Measurements from ENCODE around the gene PIH1D1.
"Not testable (repeated sequence)": the region's sequence is repeated elsewhere in the genome, so short reads cannot be mapped to it uniquely, and the experiment has no call there.

Gene PIH1D1

DNA sequence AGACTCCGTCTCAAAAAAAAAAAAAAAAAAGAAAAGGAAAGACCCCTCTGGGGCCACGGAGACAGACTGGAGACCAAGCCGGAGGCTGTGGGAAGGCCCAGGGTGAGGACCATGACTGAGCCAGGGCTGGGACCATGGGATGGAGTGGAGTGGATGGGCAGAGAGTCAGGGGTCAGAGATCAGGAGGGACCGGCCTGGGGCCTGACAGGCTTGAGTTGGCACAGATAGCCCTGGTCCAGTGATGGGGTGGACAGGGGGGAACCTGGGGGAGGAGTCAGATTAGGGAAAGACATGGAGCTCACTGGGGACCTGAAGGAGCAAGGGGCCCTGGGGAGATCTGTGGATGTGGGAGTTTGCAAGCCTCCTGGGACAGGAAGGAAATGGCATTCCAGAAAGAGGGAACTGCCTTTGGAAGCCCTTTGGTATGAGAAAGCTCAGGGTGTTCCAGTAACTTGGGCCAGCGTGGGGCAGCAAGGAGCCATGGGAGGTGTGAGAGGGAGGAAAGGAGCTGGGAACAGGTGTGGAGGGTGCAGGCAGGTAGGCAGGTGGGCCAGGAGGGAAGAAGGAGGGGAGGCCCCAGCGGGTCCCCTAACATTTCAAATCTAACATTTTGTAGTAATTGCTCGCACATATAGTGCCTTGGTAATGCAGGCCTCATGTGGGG, 29.5 kb upstream of the PIH1D1 start:
- DNase-seq (ENCODE audit: low read depth in 2 of 2), result no peak

DNA sequence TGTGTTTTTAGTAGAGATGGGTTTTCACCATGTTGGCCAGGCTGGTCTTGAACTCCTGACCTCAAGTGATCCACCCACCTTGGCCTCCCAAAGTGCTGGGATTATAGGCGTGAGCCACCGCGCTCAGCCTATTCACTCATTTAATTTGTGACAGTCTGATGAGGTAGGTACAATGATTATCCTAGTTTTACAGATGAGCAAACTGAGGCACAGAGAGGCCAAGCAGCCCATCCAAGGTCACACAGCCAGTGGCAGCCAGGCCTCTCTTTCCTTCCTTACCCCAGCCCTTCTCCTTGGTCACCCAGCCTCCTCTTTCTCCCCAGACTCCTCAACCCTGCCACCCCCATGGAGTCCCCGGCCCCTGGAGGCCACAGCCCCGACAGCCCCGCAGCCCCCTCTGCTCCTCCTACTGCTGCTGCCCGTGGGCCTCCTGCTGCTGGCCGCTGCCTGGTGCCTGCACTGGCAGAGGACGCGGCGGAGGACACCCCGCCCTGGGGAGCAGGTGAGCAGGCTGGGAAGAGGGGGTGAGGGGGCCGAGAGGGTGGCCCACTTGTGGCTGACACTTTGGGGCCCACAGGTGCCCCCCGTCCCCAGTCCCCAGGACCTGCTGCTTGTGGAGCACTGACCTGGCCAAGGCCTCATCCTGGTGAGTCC, 28.5 kb upstream of the PIH1D1 start:
- DNase-seq (ENCODE audit: low read depth in 2 of 2), result no peak

DNA sequence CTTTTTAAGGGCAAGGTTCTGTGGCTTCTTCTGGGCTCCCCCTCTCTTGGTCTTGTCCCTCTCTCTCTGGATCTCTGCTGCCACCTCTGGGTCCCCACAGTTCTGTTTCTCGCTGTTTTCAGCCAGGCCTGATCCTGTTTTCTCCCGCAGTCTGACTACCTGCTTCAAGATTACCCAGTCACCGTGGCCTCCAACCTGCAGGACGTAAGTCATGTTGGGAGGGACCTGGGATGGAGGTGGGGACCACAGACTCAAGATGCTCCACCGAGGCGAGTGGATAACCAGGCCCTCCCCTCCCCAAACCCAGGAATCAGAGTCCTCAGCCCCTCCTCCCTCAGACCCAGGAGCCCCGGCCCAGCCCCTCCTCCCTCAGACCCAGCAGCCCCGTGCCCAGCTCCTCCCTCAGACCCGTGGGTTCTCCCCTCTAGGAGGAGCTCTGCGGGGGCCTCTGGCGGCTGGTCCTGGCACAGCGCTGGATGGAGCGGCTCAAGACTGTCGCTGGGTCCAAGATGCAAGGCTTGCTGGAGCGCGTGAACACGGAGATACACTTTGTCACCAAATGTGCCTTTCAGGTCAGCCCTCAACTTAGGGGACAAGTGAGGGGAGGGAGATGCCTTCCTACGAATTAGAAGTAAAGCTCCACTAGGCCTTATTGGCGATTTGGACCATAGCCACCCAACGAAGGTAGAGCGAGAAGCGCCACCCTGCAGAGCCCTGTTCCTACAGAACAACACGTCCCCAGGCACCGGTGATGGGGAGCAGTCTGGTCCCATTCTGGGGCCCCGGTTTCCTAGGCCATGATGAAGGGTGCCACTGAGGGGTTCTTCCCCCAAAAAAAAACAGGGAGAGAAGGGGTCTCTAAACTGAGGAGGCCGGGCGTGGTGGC, 24.6 kb upstream of the PIH1D1 start:
- DNase-seq (ENCODE audit: low read depth in 2 of 2), result no peak

DNA sequence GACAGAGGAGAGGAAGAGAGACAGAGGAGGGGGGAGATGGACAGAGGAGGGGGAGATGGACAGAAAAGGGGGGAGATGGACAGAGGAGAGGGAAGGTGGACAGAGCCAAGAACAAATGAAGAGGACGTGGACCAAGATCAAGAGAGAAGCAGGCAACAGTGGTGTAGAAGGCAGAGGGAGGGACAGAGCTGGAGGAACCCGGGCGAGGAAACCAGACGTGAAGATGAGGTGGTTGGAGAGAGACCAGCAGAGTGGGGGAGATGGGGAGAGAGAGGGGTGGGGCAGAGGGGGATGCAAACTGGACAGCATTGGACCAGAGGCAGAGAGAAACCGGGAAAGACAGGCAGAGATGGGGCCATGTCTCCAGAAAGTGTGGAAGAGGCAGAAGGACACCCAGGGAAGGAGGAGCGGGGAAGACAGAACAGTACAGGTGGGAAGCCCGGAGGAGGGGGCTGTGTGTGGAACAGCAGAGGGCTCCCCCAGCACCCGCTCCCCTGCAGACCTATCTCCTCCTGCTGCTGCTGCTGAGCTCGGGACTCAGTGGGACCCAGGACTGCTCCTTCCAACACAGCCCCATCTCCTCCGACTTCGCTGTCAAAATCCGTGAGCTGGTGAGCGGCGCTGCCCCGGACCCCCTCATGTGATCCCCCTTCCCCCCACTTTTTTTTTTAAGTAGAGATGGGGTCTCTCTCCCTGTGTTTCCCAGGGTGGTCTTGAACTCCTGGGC, 23.7 kb upstream of the PIH1D1 start:
- DNase-seq (ENCODE audit: low read depth in 2 of 2), result no peak

DNA sequence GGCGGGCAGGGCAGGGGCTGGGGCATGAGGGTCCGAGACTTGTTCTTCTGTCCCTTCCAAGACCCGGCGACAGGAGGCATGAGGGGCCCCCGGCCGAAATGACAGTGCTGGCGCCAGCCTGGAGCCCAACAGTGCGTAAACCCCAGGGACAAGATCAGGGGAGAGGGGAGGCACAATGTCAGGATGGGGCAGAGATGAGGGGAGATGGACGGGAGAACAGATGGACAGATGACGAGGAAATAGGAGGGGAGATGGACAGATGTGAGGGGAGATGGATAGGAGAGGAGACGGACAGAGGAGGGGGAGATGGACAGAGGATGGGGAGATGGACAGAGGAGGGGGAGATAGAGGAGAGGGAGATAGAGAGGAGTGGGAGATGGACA, 22.9 kb upstream of the PIH1D1 start:
- no peak for DNase-seq (ENCODE audit: low read depth in 2 of 2)

DNA sequence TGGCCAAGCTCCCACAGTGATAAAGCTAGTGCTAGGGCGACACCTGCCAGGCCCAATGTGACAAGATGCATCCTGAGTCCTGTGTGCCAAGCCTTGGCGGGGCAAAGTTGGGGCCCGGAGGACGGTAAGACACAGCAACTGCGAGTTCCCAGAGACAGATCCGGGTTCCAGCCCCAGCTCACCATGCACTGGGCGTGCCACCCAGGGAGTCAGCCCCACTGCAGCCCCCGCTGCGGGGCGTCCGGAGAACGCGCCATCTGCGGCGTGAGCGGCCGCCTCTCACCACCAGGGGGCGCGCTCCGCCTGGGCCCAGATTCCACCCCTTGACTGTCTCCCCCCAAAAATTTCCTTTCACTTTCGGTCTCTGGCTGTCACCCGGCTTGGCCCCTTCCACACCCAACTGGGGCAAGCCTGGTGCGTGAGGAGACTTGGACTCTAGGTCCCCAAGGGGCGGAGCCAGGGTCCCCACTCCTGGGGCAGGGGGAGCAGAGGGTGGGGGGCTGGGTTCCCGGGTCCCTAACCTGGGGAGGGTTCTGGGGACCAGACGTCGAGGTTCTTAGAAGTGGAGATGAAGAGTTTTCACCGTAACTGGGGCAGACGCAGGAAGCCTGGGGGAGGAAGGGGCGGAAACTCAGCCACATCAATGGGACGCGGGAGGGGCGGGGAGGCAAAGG, 22.4 kb upstream of the PIH1D1 start, which contains the start of gene FLT3LG:
TSS of gene FLT3LG (plus strand) at position 348 of the 674 bp plus-strand sequence. CDS start 425 bp downstream, outside the sequence.
- peak in 1 of 2 experiments; percentile 44 for DNase-seq (ENCODE audit: low read depth in 2 of 2)

DNA sequence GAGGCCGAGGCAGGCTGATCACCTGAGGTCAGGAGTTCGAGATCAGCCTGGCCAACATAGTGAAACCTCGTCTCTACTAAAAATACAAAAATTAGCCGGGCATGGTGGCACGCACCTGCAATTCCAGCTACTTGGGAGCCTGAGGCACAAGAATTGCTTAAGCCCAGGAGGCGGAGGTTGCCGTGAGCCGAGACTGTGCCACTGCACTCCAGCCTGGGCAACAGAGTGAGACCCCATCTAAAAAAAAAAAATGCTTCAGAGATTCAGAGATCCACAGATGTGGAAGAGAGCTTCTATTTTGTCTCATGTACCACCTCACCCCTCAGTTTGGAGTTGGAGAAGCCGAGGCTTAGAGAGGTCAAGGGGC, 21.9 kb upstream of the PIH1D1 start:
- DNase-seq (ENCODE audit: low read depth in 2 of 2), result not testable (repeated sequence)

DNA sequence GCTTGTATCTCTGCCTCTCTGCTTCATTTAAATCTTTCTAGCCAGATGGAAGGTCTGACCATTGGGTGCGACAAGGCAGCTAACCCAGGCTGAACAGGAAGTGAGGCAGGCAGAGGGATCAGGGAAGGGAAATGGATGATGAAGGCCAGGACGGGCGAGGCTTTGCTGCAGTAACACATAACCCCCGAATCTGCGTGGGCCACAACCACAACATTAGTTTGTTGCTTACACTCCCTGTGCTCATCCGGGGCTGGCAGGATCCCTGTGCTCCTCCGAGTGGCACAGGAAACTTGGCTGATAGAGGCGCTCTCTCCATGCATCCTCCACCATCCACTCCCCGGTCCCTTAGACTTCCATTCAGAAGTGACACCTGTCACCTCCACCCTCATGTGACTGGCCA, 21.3 kb upstream of the PIH1D1 start:
- DNase-seq (ENCODE audit: low read depth in 2 of 2), result no peak

DNA sequence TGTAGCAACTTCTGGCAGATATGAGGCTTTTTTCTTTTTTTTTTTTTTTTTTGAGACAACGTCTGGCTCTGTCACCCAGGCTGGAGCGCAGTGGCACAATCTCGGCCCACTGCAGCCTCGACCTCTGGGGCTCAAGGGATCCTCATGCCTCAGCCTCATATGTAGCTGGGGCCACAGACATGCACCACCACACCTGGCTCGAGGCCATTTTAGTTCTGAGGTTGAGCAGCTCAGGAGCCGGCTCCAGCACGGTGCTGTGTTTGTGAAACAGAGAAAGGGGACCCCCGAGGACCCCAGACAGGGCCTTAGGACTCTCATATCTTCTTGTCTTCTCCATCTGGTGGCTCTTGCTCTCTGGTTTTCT, 19.0 kb upstream of the PIH1D1 start:
- no peak for DNase-seq (ENCODE audit: low read depth in 2 of 2)

DNA sequence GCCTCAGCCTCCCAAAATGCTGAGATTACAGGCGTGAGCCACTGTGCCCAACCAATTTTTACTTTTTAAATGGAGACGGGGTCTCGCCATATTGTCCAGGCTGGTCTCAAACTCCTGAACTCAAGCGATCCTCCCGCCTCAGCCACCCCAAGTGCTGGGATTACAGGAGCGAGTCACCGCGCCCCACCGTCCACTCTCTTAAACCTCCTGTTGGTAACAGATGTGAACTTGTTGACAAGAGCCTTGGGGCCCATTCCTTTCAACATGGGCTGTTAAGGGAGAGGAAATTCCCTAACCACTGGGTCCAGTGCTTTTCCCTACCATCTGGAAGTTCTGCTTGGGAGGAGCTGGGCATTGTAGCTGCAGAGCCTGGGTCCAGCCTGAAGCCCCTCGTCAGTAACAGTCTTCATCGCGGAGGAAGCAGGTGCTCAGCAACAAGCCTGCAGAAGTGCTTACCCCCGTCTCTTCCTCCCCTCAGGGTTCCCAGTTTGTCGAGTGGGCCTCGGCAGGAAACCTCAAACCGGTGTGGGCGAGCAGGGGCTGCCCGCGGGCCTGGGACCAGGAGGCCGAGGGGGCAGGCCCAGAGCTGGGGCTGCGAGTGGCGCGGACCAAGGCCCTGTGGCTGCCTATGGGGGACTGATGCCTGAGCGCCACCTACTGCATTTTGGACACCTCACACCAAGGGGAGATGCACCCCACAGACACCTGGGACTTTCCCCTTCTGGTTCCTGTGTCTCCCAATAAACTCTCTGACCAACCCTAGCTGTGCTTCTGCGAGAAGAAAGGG, 18.4 kb upstream of the PIH1D1 start:
- DNase-seq (ENCODE audit: low read depth in 2 of 2), result no peak

DNA sequence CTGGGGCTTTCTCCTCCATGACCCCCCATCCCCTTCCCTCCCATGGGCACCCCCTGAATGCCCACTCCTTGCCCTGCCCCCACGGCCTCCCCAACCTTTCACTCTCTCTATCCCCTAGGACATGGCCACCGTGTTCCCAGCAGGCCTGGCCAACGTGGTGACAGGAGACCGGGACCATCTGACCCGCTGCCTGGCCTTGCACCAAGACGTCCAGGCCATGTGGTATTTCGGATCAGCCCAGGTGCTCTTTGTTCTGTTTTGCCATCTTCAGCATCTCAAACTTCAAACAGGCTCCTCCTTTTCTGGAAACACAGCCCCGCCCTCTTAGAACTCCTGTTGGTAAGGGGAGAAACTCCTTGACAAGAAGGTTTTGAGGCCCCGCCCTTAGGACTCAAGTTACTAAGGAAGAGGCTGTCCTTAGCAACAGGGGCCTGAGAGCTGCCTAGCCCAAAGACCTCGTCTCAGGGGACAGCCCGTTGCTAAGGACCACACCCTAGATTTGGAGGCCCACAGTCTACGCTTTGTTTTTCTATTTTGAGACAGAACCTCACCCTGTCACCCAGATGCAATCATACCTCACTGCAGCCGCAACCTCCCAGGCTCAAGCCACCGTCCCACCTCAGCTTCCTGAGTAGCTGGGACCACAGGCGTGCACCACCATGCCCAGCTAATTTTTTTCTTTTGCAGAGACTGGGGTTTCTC, 17.3 kb upstream of the PIH1D1 start:
- no peak for DNase-seq (ENCODE audit: low read depth in 2 of 2)

DNA sequence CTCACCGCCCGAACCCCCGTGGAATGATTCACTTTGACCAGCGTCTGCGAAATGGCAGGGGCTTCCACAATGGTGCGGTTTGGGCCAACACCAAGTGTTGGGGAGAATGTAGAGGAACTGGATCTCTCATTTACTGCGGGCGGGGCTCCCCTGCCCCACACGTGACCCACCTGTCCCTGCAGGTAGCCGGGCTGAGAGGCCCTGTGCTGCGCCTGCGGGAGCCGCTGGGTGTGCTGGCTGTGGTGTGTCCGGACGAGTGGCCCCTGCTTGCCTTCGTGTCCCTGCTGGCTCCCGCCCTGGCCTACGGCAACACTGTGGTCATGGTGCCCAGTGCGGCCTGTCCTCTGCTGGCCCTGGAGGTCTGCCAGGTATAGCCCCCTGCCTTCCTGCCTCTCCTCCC, 16.6 kb upstream of the PIH1D1 start:
- DNase-seq (ENCODE audit: low read depth in 2 of 2), result no peak

DNA sequence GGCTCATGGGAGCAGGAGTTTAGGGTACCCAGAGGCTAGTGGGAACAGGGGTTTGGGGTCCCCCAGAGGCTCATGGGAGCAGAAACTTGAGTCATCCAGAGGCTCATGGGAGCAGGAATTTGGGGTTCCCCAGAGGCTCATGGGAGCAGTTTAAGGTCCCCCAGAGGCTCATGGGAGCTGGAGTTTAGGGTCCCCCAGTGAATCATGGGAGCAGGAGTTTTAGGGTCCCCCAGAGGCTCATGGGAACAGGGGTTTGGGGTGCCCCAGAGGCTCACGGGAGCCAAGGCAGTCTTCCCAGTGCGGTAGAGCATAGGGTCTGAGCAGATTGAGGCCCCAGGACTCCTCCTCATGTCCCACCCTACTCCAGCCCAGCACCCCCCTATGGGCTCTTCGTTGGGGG, 13.8 kb upstream of the PIH1D1 start:
- no peak for DNase-seq (ENCODE audit: low read depth in 2 of 2)

DNA sequence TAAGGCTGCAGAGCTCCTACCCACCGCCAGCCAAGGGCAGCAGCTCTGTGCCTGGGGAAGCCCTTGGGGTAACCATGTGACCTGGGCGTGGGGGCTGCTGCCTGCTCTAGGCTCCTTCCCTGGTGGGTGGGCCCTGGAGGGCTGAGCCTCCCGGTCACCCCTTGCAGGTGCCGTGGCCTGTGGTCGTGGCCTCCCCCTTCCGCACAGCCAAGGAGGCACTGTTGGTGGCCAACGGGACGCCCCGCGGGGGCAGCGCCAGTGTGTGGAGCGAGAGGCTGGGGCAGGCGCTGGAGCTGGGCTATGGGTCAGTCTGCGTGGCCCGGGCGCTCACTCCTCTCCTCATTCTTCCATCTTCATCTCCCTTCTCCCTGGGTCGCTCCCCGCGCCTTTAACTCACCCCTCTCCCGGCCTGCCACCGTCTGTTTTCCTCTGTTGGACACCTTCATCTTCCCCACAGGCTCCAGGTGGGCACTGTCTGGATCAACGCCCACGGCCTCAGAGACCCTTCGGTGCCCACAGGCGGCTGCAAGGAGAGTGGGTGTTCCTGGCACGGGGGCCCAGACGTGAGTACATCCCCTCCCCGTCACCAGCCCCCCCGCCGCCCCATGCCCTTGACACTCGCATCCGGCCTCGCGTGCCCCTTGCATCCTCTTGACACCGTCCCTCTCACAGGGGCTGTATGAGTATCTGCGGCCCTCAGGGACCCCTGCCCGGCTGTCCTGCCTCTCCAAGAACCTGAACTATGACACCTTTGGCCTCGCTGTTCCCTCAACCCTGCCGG, 12.5 kb upstream of the PIH1D1 start:
- no peak for DNase-seq (ENCODE audit: low read depth in 2 of 2)

DNA sequence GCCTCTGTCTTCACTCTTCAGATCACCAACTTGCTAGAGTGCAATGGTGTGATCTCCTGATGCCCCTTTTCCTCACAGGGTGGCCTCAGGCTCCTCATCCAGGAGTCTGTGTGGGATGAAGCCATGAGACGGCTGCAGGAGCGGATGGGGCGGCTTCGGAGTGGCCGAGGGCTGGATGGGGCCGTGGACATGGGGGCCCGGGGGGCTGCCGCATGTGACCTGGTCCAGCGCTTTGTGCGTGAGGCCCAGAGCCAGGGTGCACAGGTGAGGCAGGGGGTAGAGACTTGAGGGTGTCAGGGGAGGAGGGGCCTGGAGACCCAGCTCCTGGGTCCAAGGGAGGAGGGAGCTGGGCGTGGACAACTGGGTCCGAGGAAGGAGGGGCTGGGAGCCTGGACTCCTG, 10.9 kb upstream of the PIH1D1 start:
- DNase-seq (ENCODE audit: low read depth in 2 of 2), result no peak

DNA sequence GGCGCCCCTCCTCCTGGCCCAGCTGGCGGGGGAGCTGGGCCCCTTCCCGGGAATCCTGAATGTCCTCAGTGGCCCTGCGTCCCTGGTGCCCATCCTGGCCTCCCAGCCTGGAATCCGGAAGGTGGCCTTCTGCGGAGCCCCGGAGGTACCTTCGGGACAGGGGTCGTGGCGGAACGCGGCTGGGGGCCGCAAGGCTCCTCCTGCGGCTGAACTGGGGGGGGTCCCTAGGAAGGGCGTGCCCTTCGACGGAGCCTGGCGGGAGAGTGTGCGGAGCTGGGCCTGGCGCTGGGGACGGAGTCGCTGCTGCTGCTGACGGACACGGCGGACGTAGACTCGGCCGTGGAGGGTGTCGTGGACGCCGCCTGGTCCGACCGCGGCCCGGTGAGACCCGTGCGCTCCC, 10.0 kb upstream of the PIH1D1 start:
- no peak for DNase-seq (ENCODE audit: low read depth in 2 of 2)

DNA sequence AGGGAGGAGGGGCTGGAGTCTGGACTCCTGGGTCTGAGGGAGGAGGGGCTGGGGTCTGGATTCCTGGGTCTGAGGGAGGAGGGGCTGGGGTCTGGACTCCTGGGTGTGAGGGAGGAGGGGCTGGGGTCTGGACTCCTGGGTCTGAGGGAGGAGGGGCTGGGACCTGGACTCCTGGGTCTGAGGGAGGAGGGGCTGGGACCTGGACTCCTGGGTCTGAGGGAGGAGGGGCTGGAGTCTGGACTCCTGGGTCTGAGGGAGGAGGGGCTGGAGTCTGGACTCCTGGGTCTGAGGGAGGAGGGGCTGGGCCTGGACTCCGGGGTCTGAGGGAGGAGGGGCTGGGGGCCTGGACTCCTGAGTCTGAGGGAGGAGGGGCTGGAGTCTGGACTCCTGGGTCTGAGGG, 9.5 kb upstream of the PIH1D1 start:
- DNase-seq (ENCODE audit: low read depth in 2 of 2), result not testable (repeated sequence)

DNA sequence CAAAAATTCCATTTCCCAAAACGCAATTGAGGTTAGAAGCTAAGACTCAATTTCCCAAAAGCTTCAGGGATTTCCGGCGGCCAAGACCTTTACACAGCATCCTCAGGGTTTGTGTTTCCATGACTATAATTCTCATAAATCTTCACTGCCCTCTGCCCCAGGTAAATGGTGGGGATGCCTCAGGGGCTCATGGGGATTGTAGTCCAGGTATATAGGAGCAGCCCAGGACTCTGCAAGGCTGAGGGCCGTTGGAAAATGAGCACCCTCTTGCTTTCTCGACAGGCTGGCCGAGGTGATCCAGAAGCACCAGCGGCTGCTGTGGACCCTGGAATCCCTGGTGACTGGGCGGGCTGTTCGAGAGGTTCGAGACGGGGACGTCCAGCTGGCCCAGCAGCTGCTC, 7.8 kb upstream of the PIH1D1 start:
- DNase-seq (ENCODE audit: low read depth in 2 of 2), result no peak

DNA sequence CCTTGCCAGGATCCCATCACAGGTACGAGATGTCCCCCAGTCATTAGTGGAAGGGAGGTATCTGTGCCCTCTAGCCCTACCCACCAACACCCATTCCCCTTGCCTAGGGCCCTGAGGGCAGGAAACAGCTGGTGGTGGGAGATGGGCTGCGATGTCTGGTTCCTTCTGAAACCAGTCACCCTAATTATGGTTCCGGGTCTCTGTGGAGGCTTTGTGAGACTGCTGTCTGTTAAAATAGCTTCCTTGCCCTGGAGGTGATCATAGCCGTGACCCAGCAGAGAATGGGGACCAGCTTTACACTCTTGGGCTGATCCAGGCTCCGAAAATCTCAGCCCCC, 6.9 kb upstream of the PIH1D1 start:
- DNase-seq (ENCODE audit: low read depth in 2 of 2), result no peak

DNA sequence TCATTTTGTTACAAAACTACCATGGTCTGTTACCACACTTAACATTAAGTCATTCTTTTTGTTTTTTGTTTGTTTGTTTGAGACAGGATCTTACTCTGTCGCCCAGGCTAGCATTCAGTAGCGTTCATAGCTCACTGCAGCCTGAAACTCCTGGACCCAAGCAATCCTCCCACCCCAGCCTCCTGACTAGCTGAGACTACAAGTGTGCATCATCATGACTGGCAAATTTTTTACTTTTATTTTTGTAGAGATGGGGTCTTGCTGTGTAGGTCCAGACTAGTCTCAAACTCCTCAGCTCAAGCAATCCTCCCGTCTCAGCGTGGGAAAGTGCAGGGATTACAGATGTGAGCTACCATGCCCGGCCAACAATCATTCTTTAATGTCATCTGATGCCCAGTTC, 4.7 kb upstream of the PIH1D1 start:
- DNase-seq (ENCODE audit: low read depth in 2 of 2), result no peak

Data from fibroblast of skin of left quadriceps (primary cell).